ENCODE data around the gene NDUFB5.
"Not testable (repeated sequence)": the region's sequence is repeated elsewhere in the genome, so short reads cannot be mapped to it uniquely, and the experiment has no call there.

The NDUFB5 gene

GRCh38 chr3:179640469-179640868, 35.9 kb downstream of the NDUFB5 start:
- DNase-seq: no peak

- no peak for DNase-seq
Measured at GRCh38 chr3:179642871-179643270, 38.3 kb downstream of the NDUFB5 start.

GRCh38 chr3:179643837-179644236, 39.2 kb downstream of the NDUFB5 start:
- not testable (repeated sequence) for DNase-seq

GRCh38 chr3:179646177-179646576, 41.6 kb downstream of the NDUFB5 start:
- no peak for DNase-seq

- DNase-seq: peak; percentile 30
Measured at GRCh38 chr3:179651687-179652446, 47.3 kb downstream of the NDUFB5 start.

GRCh38 chr3:179652447-179653095, 48.0 kb downstream of the NDUFB5 start, which contains the start of gene USP13:
Gene USP13 (plus strand): TSS chr3:179653040. CDS start chr3:179653226, 186 bp downstream.
- DNase-seq: peak; percentile 94

- DNase-seq: peak; percentile 81
Measured at GRCh38 chr3:179653096-179653797, 48.7 kb downstream of the NDUFB5 start.

- DNase-seq: no peak
Measured at GRCh38 chr3:179655236-179655635, 50.6 kb downstream of the NDUFB5 start.

- DNase-seq: peak; percentile 17
Measured at GRCh38 chr3:179658606-179659005, 54.0 kb downstream of the NDUFB5 start.

- no peak for DNase-seq
Measured at GRCh38 chr3:179660872-179661271, 56.3 kb downstream of the NDUFB5 start.

- DNase-seq: peak; percentile 15
Measured at GRCh38 chr3:179661777-179662176, 57.2 kb downstream of the NDUFB5 start.

GRCh38 chr3:179663093-179663492, 58.5 kb downstream of the NDUFB5 start:
- no peak for DNase-seq

GRCh38 chr3:179666030-179666429, 61.4 kb downstream of the NDUFB5 start:
- DNase-seq: peak; percentile 66

- DNase-seq: peak; percentile 88
Measured at GRCh38 chr3:179666436-179667035, 61.9 kb downstream of the NDUFB5 start.

- DNase-seq: no peak
Measured at GRCh38 chr3:179668429-179668828, 63.8 kb downstream of the NDUFB5 start.

- no peak for DNase-seq
Measured at GRCh38 chr3:179670311-179670710, 65.7 kb downstream of the NDUFB5 start.

- DNase-seq: no peak
Measured at GRCh38 chr3:179671309-179671708, 66.7 kb downstream of the NDUFB5 start.

GRCh38 chr3:179671747-179672242, 67.2 kb downstream of the NDUFB5 start:
- DNase-seq: no peak

GRCh38 chr3:179672918-179673317, 68.3 kb downstream of the NDUFB5 start:
- DNase-seq: no peak

- no peak for DNase-seq
Measured at GRCh38 chr3:179673523-179673922, 68.9 kb downstream of the NDUFB5 start.

GRCh38 chr3:179676081-179676480, 71.5 kb downstream of the NDUFB5 start:
- no peak for DNase-seq

Measured in NCI-H82 (cell line).